ENCODE results near the gene CELF2.

The CELF2 gene

GRCh38 chr10:11004144-11005077 lies 13.3 kb upstream of the CELF2 start:
- no peak for DNase-seq (ENCODE audit: low spot score)

DNA sequence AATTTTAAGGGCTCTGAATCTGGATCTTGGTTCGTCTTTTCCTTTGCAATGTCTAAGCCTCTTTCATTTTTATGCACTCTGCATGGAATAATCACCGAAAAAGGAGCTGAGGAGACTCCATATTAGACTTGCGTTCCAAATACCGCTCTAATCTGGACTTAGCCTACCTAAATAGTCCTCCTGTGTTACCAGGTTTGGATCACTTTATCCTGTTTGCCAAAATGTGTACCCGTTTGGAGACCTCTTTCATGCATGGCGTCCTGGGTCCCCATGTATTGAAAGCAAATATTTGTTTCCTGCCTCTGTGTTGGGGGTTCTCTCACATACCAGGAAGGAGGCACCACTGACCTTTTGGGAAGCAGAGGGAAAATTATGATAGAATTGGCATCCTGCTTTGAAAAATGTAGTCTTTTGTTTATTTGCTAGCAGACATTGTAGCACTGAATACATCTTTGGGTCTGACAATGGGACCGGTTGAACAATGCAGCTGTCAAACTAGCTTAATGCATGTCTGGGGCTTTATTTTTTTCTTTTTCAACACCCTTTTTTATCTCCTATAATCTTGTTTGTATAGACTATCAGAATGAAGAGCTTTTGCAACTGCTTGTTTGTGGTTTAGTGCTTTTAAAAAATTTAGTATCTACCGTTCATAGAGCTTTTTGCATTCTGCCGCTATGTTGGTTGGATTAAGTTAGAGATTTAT lies 11.8 kb upstream of the CELF2 start:
- no peak for DNase-seq (ENCODE audit: low spot score)

DNA sequence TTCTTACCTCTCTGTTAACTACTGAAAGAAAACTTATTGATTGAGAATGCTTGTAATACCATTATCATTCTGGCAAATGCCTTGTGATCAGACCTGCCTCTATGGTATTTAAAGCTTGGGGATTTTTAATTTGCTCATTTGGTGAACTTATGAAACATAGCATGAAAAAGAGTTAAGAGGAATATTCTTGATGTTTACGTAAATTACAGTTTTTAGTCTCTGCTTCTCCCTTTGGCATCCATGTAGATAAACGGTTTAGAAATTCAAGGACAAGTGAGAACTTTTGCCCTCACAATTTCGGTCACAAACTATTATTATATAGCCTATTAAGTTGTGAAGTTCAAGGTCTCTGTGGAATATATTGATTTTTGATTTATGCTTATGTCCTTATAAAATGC lies 11.2 kb upstream of the CELF2 start:
- DNase-seq (ENCODE audit: low spot score): no peak

DNA sequence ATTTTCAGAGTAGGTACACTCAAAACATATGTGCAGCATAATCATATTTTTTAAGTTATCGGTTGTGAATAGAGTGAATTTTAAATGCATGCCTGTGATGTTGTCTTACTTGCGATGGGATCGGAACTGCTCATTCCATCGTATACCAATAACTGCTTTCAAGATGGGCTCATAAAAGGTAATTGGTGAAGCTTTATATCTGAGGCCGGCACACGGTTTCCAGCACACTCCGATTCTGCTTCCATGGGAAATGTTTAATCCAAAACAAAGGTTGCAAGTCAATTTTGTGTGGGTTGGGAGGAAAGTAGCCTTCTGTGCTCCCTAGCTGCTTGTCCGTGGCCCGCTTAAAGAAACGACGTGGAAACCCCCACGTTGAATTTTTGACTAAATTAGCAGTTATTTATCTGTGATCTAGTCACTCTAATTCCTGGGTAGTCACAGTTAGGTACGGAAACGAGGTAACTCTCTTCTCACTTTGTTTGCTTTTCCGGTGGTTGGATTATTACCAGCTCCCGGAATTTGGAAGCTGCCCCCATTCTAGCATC lies 10.1 kb upstream of the CELF2 start:
- no peak for DNase-seq (ENCODE audit: low spot score)

- no peak for DNase-seq (ENCODE audit: low spot score)
Observed at GRCh38 chr10:11009471-11010308, 8.0 kb upstream of the CELF2 start.

DNA sequence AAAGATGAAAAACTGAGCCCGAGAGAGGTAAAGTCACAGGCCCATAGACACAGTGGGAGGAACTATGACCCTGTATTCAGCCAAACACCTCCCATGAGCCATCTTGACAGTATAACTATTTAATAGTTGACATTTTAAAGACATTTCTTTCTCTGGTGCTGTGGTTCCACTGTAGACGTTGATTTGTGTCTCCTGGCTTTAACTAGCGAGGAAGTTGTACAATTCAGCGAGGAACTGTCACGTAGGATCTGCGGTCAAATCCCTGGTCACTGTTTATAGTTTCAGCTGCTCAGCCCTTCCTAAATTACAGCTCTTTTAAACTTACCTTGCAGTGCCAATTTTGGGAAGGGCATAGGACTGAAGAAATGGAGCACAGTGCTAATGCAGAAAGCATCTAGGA lies 7.1 kb upstream of the CELF2 start:
- no peak for DNase-seq (ENCODE audit: low spot score)

GRCh38 chr10:11011436-11011835 lies 6.2 kb upstream of the CELF2 start:
- DNase-seq (ENCODE audit: low spot score): no peak

DNA sequence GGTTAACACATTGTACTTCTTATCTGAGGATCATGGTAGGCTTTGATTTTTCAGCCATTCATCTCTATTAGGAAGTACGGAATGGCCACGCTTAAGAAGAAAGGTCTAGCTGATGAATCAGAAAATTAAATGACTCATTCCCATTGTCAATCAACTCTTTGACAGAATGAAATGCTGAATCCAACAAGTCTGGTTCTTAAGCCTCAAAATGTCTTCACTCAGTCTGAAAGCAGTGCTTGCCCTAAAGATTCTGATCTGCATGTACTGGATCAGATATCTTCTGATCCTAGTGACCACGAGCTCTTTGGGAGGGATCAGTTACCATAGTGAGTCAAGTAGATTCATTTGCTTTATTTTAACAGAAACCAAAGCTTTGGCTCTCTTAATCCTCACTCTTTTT lies 5.7 kb upstream of the CELF2 start:
- no peak for DNase-seq (ENCODE audit: low spot score)

DNA sequence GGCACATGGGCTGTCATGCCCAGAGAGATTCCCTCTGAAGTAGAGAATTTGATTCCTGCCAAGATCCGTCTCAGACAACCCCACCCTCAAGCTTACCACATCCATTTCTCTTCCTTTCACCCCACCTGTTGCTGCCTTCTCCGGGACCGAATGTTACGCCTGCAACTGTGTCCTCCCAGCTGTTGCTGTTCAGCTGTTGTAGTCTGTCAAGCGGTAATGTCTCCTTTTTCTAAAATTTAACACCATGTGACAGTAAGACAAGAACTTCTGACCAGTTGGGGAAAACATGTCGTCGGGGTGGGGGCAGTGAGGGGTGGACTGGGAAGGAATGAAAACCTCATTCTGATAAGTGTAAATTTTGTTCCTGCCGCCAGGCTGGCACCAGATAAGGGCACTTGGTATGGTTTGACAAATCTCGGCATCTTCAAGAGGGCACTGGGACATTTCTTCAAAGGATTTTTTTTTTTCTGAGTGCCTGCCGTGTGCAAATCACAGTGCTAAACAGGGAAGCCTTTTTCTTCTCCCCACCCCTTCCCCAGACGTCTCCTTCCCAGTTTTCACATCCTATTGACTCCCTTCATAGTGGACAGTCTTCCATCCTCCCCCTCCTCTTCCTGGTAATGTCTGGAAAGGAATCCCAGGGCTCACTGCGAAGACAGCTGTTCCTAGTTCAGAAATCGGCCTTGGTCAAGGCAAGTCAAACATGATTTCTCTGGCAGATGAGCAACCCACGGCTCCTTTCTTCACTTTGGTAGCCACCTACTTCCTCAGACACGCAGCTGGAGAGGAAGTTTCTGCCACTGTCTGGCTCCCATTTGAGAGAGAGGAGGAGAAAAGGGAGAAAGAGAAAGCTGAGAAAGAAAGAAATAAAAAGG lies 5.0 kb upstream of the CELF2 start:
- DNase-seq (ENCODE audit: low spot score): no peak

GRCh38 chr10:11013836-11014235 lies 3.8 kb upstream of the CELF2 start:
- no peak for DNase-seq (ENCODE audit: low spot score)

- DNase-seq (ENCODE audit: low spot score): no peak
Observed at GRCh38 chr10:11014671-11015445, 2.8 kb upstream of the CELF2 start.

- no peak for DNase-seq (ENCODE audit: low spot score)
Observed at GRCh38 chr10:11015446-11015934, 2.2 kb upstream of the CELF2 start.

GRCh38 chr10:11017000-11017569 lies 587 bp upstream of the CELF2 start:
- DNase-seq (ENCODE audit: low spot score): no peak

DNA sequence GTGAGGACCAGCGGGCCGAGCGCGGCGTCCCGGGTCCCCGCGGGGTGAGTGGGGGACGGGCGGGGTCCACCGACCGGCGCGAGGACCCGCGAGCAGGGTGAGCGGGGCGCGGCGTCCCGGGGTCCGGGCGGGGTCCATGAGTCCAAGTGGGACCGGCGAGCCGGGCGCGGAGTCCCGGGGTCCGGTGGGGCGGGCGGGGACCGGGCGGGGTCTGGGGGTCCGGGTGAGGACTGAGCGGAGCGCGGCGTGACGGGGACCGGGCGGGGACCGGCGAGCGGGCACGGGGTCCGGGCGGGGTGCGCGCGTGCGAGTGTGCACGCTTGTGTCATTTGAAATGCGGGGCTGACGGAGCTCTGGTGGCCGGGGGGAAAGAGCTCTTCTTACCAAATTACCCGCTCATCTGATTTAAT lies 765 bp downstream of the CELF2 start:
- no peak for DNase-seq (ENCODE audit: low spot score)

DNA sequence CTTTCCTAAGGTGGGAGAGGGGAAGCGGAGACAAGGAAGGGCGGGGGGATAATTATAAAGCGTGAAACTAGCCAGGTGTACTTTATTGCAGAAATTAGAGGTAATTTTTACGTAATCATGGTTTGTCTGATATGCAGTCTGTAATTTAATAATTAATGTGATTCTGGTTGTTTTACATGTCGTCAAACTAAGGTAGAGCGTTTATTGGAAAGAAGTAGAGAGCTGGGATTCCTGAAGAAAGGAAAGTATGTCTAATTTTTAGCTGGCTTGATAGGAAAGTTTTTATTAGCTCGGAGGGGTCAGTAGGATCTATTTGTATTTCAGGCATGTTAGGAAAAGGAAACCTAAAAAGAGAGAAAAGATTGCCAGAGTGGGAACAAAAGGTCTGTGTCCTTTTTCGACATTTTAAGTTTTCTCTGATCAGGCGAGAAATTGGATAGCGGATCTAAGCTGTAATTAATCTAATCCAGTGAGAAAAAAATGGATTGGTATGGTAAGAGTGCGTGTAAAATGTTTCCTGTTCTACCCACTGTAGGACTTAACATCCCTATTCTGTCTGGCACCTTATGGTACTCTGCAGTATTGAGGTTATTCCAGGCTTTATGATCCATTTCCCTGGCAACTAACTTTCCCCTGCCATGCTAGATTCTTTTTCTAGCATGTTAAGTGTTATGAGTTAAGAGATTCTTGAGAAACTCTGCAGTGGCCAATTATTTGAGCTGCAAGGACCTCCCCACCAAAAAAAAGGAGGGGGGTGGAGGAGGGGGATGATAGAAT lies 1.4 kb downstream of the CELF2 start:
- DNase-seq (ENCODE audit: low spot score): no peak

DNA sequence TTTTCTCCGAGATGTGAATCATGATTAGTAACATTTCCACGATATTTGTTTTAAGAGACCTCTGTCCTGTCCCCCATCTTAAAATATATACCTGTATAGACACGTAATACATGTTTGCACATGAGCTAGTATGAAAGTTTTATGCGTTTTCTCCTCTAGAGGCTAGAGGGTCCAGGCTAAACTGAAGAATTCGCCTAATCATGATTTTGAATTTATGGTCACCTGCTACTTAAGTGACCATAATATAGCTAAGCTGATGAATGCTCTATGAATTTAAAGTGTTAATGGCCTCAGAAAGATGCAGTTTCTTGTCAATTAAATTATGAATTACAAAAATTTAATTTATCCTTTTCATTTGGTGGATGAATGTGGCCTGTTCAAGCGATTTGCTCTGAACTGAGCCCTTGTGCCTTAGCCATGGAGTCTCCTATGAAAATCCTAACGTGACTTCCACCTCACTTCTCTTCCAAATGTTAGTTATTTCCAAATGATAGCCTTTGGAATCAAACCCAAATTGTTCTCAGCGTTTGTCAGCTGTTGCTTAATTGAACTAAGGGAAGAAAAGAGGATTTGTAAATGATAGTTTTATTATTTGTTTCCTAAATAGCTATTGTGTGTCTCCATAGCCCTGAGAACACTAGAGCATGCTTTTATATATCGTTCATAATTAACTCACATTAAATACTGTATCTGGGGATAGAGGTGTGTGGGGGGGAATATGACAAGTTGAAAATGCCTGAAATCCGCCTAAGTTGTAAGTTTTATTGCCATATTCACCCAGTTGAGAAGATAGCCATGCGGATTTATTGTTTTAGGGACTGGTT lies 2.3 kb downstream of the CELF2 start:
- no peak for DNase-seq (ENCODE audit: low spot score)

GRCh38 chr10:11020548-11020942 lies 2.9 kb downstream of the CELF2 start:
- no peak for DNase-seq (ENCODE audit: low spot score)

DNA sequence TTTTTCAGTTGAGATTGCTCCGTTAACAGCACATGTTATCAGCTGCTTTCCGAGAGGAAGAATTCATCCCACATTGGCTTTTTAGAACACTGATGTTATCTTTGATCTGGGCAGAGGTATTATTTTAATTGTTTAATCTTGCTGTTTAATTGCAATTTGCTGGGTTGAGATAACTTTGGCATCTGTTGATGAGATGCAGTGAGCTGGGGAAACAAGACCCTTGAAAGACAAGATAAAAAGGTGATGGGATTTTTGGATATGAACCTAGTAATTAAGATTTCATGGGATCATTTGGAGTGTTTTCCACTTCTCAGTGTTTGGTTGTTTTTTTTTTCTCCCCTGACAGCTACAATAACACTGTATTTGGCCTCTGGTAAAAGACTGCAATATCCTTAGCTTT lies 4.5 kb downstream of the CELF2 start:
- DNase-seq (ENCODE audit: low spot score): no peak

All from CD4-positive, alpha-beta T cell treated with Interleukin-15 for 4 hours (primary cell).